Upper lobe of left lung (tissue), 4 donors: ENCODE results near the gene MGLL.

Experiments used
- POLR2A ChIP-seq, 4 donors: fragments of 450-650 bp; IDR thresholded peaks; one replicate each; pipeline ENCODE4 v1.5.1; 2016 to 2017; ENCODE audit warnings: antibody characterized with exemption in 4 of 4, mild to moderate bottlenecking in 2 of 4
- POLR2AphosphoS5 ChIP-seq, 2 donors: sonication (generic); formaldehyde crosslinking; IDR thresholded peaks; one replicate each; pipeline ENCODE4 v1.5.1; 2017; ENCODE audit warnings: antibody characterized with exemption in 2 of 2
- TF ChIP-seq, protein P1 (sequence below), 6 experiments: fragments of 450-650 bp in 4 of 6; fragments of 200-600 bp in 2 of 6; sonication (generic) in 2 of 6; IDR thresholded peaks; one replicate each; pipeline ENCODE4 v1.5.1; 2016 to 2019; ENCODE audit warnings: antibody characterized with exemption in 6 of 6

- TF ChIP-seq, protein P1, sequence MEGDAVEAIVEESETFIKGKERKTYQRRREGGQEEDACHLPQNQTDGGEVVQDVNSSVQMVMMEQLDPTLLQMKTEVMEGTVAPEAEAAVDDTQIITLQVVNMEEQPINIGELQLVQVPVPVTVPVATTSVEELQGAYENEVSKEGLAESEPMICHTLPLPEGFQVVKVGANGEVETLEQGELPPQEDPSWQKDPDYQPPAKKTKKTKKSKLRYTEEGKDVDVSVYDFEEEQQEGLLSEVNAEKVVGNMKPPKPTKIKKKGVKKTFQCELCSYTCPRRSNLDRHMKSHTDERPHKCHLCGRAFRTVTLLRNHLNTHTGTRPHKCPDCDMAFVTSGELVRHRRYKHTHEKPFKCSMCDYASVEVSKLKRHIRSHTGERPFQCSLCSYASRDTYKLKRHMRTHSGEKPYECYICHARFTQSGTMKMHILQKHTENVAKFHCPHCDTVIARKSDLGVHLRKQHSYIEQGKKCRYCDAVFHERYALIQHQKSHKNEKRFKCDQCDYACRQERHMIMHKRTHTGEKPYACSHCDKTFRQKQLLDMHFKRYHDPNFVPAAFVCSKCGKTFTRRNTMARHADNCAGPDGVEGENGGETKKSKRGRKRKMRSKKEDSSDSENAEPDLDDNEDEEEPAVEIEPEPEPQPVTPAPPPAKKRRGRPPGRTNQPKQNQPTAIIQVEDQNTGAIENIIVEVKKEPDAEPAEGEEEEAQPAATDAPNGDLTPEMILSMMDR (IDR thresholded peaks at IDR 0.05), result no peak
- TF ChIP-seq POLR2AphosphoS5 (IDR thresholded peaks at IDR 0.05), result no peak
- no peak for TF ChIP-seq POLR2A (IDR thresholded peaks at IDR 0.05)
Observed at GRCh38 chr3:127804141-127804540, 18.2 kb downstream of the MGLL start.
